HEK293 (cell line): ENCODE results near the gene FICD.
A peak's percentile ranks its signal among the peaks of the same experiment; 100 is the strongest.

Experiments used
- FEZF1 ChIP-seq: fragments of 450-650 bp; formaldehyde crosslinking; IDR thresholded peaks from 2 replicates; pipeline ENCODE4 v1.5.1; 2016; ENCODE audit warnings: missing biosample characterization, missing genetic modification characterization
- GLIS1 ChIP-seq: fragments of 450-650 bp; formaldehyde crosslinking; IDR thresholded peaks from 2 replicates; pipeline ENCODE4 v1.5.1; 2016; ENCODE audit warnings: missing biosample characterization, missing genetic modification characterization
- HOXC10 ChIP-seq: sonication (generic); formaldehyde crosslinking; IDR thresholded peaks from 2 replicates; pipeline ENCODE4 v1.8.1; 2023; ENCODE audit warnings: mild to moderate bottlenecking, missing genetic modification reagents
- INSM2 ChIP-seq: fragments of 450-650 bp; formaldehyde crosslinking; IDR thresholded peaks from 2 replicates; pipeline ENCODE4 v1.5.1; 2016; ENCODE audit warnings: missing biosample characterization, missing genetic modification characterization
- PRDM1 ChIP-seq: fragments of 450-650 bp; formaldehyde crosslinking; IDR thresholded peaks from 2 replicates; pipeline ENCODE4; 2016; ENCODE audit warnings: missing biosample characterization, missing genetic modification characterization
- PRDM10 ChIP-seq: fragments of 450-650 bp; formaldehyde crosslinking; IDR thresholded peaks from 2 replicates; pipeline ENCODE4 v1.5.1; 2016; ENCODE audit warnings: missing biosample characterization, missing genetic modification characterization
- SALL2 ChIP-seq: fragments of 450-650 bp; formaldehyde crosslinking; IDR thresholded peaks from 2 replicates; pipeline ENCODE4 v1.5.0; 2017; ENCODE audit warnings: missing biosample characterization, mild to moderate bottlenecking, missing genetic modification characterization, borderline replicate concordance
- SCRT2 ChIP-seq: fragments of 450-650 bp; formaldehyde crosslinking; IDR thresholded peaks from 2 replicates; pipeline ENCODE4 v1.5.1; 2016; ENCODE audit warnings: missing biosample characterization, missing genetic modification characterization
- SP7 ChIP-seq: fragments of 450-650 bp; formaldehyde crosslinking; IDR thresholded peaks from 2 replicates; pipeline ENCODE4 v1.5.1; 2016; ENCODE audit warnings: missing biosample characterization, missing genetic modification characterization
- ZBTB44 ChIP-seq: fragments of 450-650 bp; IDR thresholded peaks from 2 replicates; pipeline ENCODE4 v1.5.1; 2018; ENCODE audit warnings: missing biosample characterization, mild to moderate bottlenecking, missing genetic modification characterization
- ZBTB48 ChIP-seq: fragments of 450-650 bp; formaldehyde crosslinking; IDR thresholded peaks from 2 replicates; pipeline ENCODE4 v1.5.1; 2016; ENCODE audit warnings: missing biosample characterization, missing genetic modification characterization
- ZNF175 ChIP-seq: fragments of 450-650 bp; formaldehyde crosslinking; IDR thresholded peaks from 2 replicates; pipeline ENCODE4 v1.5.1; 2016; ENCODE audit warnings: missing biosample characterization, missing genetic modification characterization
- ZNF341 ChIP-seq: fragments of 450-650 bp; formaldehyde crosslinking; IDR thresholded peaks from 2 replicates; pipeline ENCODE4; 2016; ENCODE audit warnings: low read depth, missing biosample characterization, missing genetic modification characterization
- ZNF362 ChIP-seq: fragments of 450-650 bp; formaldehyde crosslinking; IDR thresholded peaks from 2 replicates; pipeline ENCODE4 v1.5.1; 2016; ENCODE audit warnings: missing biosample characterization, missing genetic modification characterization
- ZNF423 ChIP-seq: fragments of 450-650 bp; formaldehyde crosslinking; IDR thresholded peaks from 2 replicates; pipeline ENCODE4 v1.5.1; 2016; ENCODE audit warnings: missing biosample characterization, missing genetic modification characterization
- ZNF518A ChIP-seq: fragments of 450-650 bp; formaldehyde crosslinking; conservative IDR thresholded peaks from 2 replicates; pipeline ENCODE4 v1.5.1; 2016; ENCODE audit warnings: low read depth, missing biosample characterization, missing genetic modification characterization
- ZNF548 ChIP-seq: fragments of 450-650 bp; formaldehyde crosslinking; IDR thresholded peaks from 2 replicates; pipeline ENCODE4 v1.5.1; 2016; ENCODE audit warnings: missing biosample characterization, missing genetic modification characterization
- ZNF558 ChIP-seq: fragments of 450-650 bp; formaldehyde crosslinking; IDR thresholded peaks from 2 replicates; pipeline ENCODE4 v1.5.1; 2016; ENCODE audit warnings: missing biosample characterization, missing genetic modification characterization
- ZNF596 ChIP-seq: fragments of 450-650 bp; IDR thresholded peaks from 2 replicates; pipeline ENCODE4 v1.5.0; 2018; ENCODE audit warnings: missing biosample characterization, mild to moderate bottlenecking, missing genetic modification characterization, moderate library complexity
- ZNF610 ChIP-seq: fragments of 450-650 bp; formaldehyde crosslinking; IDR thresholded peaks from 2 replicates; pipeline ENCODE4 v1.5.1; 2016; ENCODE audit warnings: missing biosample characterization, missing genetic modification characterization, borderline replicate concordance
- ZNF639 ChIP-seq: fragments of 450-650 bp; formaldehyde crosslinking; IDR thresholded peaks from 2 replicates; pipeline ENCODE4 v1.5.1; 2016; ENCODE audit warnings: missing biosample characterization, missing genetic modification characterization
- ZNF658 ChIP-seq: fragments of 450-650 bp; formaldehyde crosslinking; IDR thresholded peaks from 2 replicates; pipeline ENCODE4; 2016; ENCODE audit warnings: missing biosample characterization, missing genetic modification characterization
- ZNF776 ChIP-seq: fragments of 450-650 bp; formaldehyde crosslinking; IDR thresholded peaks from 2 replicates; pipeline ENCODE4 v1.5.0; 2017; ENCODE audit warnings: missing biosample characterization, missing genetic modification characterization, borderline replicate concordance
- ZNF785 ChIP-seq: fragments of 450-650 bp; formaldehyde crosslinking; IDR thresholded peaks from 2 replicates; pipeline ENCODE4 v1.5.1; 2016; ENCODE audit warnings: missing biosample characterization, missing genetic modification characterization

The FICD gene

GRCh38 chr12:108531929-108532848, 17.1 kb downstream of the FICD start (continued):
- TF ChIP-seq ZNF548 (tag by site-specific recombination) (no peak), ZNF776 (tag by site-specific recombination) (no peak), PRDM10 (tag by site-specific recombination) (peak; percentile 78), SALL2 (tag by site-specific recombination) (no peak), INSM2 (tag by site-specific recombination) (peak; percentile 60; the same call in 1 of the 2 replicates), FEZF1 (tag by site-specific recombination) (0 out of 2 replicates have a peak, but pooled peaks have one; percentile 13), ZNF610 (no peak), ZNF639 (tag by site-specific recombination) (0 out of 2 replicates have a peak, but pooled peaks have one; percentile 40), ZNF175 (no peak), ZNF785 (tag by site-specific recombination) (no peak), ZBTB44 (tag by site-specific recombination) (peak; percentile 62; the same call in 1 of the 2 replicates), ZNF341 (peak; percentile 51; the same call in 1 of the 2 replicates), PRDM1 (tag by site-specific recombination) (peak; percentile 55; the same call in 1 of the 2 replicates), ZNF596 (no peak), SP7 (peak; percentile 70), SCRT2 (peak; percentile 41; the same call in 1 of the 2 replicates), ZNF518A (tag by site-specific recombination) (no peak), ZNF558 (tag by site-specific recombination) (0 out of 2 replicates have a peak, but pooled peaks have one; percentile 53), GLIS1 (tag by site-specific recombination) (peak; percentile 88), ZNF423 (peak; percentile 83), HOXC10 (no peak), ZBTB48 (tag by site-specific recombination) (peak; percentile 22; the same call in 1 of the 2 replicates), ZNF658 (tag by site-specific recombination) (no peak), ZNF362 (peak; percentile 85)
